ENCODE results near the gene PRKCG.

The PRKCG gene

GRCh38 chr19:53864308-53864836 lies 17.6 kb upstream of the PRKCG start:
- Histone ChIP-seq H3K36me3 (ENCODE audit: insufficient read depth, low read length) (no peaks in the 10 kb centered on the region), H3K27me3 (ENCODE audit: insufficient read depth, low read length, poor library complexity) (no peaks in the 10 kb centered on the region), H3K9me3 (ENCODE audit: insufficient read depth, low read length, severe bottlenecking) (no peaks in the 10 kb centered on the region), H4K20me1 (ENCODE audit: insufficient read depth, low read length) (no peaks in the 10 kb centered on the region), H3K9ac (ENCODE audit: low read depth, low read length) (no peak overlapping the region), H3K79me2 (ENCODE audit: insufficient read depth, low read length) (no peaks in the 10 kb centered on the region), H2AFZ (ENCODE audit: low read depth, low read length) (no peak overlapping the region), H3K27ac (ENCODE audit: low read length) (no peak overlapping the region), H3K4me2 (ENCODE audit: insufficient read depth, low read length) (no peak overlapping the region), H3K4me3 (ENCODE audit: low read depth in 1 of 2, low read length in 2 of 2) (no peak overlapping the region), H3K4me1 (ENCODE audit: insufficient read depth, low read length) (no peaks in the 10 kb centered on the region)
- ATAC-seq (ENCODE audit: insufficient read depth, low read depth) (no peak), DNase-seq (no peak)
- no peak for TF ChIP-seq EZH2 (IDR thresholded peaks at IDR 0.05; ENCODE audit: borderline replicate concordance, low read depth, low read length, severe bottlenecking)
- TF ChIP-seq, protein P1, sequence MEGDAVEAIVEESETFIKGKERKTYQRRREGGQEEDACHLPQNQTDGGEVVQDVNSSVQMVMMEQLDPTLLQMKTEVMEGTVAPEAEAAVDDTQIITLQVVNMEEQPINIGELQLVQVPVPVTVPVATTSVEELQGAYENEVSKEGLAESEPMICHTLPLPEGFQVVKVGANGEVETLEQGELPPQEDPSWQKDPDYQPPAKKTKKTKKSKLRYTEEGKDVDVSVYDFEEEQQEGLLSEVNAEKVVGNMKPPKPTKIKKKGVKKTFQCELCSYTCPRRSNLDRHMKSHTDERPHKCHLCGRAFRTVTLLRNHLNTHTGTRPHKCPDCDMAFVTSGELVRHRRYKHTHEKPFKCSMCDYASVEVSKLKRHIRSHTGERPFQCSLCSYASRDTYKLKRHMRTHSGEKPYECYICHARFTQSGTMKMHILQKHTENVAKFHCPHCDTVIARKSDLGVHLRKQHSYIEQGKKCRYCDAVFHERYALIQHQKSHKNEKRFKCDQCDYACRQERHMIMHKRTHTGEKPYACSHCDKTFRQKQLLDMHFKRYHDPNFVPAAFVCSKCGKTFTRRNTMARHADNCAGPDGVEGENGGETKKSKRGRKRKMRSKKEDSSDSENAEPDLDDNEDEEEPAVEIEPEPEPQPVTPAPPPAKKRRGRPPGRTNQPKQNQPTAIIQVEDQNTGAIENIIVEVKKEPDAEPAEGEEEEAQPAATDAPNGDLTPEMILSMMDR (IDR thresholded peaks at IDR 0.05; ENCODE audit: borderline replicate concordance, extremely low read depth, low read length, poor library complexity, severe bottlenecking) = no peak

DNA sequence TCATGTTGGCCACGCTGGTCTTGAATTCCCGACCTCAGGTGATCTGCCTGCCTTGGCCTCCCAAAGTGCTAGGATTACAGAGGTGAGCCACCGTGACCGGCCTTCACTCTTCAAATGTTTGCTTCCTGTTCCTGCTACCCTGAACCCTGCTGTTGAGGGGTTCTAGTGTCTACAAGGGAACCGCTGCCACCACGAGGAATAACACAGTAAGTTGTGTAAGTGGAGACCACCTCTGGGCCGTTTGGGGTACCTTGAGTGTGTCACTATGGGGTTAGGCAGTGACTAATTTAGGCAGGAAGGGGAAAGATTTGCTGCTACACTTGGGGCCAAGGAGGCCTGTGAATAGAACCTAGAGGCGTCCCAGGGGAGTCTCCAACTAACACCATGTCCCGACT lies 16.5 kb upstream of the PRKCG start:
- H3K4me2 ChIP-seq (ENCODE audit: insufficient read depth, low read length) = no peak overlapping the region
- no peak overlapping the region for H3K9ac ChIP-seq (ENCODE audit: low read depth, low read length)
- no peak overlapping the region for H3K4me3 ChIP-seq (ENCODE audit: low read depth in 1 of 2, low read length in 2 of 2)
- H3K36me3 ChIP-seq (ENCODE audit: insufficient read depth, low read length) = no peaks in the 10 kb centered on the region
- no peaks in the 10 kb centered on the region for H3K27me3 ChIP-seq (ENCODE audit: insufficient read depth, low read length, poor library complexity)
- no peak overlapping the region for H2AFZ ChIP-seq (ENCODE audit: low read depth, low read length)
- no peaks in the 10 kb centered on the region for H3K4me1 ChIP-seq (ENCODE audit: insufficient read depth, low read length)
- no peak for ATAC-seq (ENCODE audit: insufficient read depth, low read depth)
- no peak overlapping the region for H3K27ac ChIP-seq (ENCODE audit: low read length)
- H3K9me3 ChIP-seq (ENCODE audit: insufficient read depth, low read length, severe bottlenecking) = no peaks in the 10 kb centered on the region
- TF ChIP-seq, protein P1 (IDR thresholded peaks at IDR 0.05; ENCODE audit: borderline replicate concordance, extremely low read depth, low read length, poor library complexity, severe bottlenecking) = no peak
- no peak for TF ChIP-seq EZH2 (IDR thresholded peaks at IDR 0.05; ENCODE audit: borderline replicate concordance, low read depth, low read length, severe bottlenecking)
- no peaks in the 10 kb centered on the region for H3K79me2 ChIP-seq (ENCODE audit: insufficient read depth, low read length)
- no peaks in the 10 kb centered on the region; the same call in 1 of the 2 replicates for H4K20me1 ChIP-seq (ENCODE audit: insufficient read depth, low read length)
- DNase-seq = no peak

DNA sequence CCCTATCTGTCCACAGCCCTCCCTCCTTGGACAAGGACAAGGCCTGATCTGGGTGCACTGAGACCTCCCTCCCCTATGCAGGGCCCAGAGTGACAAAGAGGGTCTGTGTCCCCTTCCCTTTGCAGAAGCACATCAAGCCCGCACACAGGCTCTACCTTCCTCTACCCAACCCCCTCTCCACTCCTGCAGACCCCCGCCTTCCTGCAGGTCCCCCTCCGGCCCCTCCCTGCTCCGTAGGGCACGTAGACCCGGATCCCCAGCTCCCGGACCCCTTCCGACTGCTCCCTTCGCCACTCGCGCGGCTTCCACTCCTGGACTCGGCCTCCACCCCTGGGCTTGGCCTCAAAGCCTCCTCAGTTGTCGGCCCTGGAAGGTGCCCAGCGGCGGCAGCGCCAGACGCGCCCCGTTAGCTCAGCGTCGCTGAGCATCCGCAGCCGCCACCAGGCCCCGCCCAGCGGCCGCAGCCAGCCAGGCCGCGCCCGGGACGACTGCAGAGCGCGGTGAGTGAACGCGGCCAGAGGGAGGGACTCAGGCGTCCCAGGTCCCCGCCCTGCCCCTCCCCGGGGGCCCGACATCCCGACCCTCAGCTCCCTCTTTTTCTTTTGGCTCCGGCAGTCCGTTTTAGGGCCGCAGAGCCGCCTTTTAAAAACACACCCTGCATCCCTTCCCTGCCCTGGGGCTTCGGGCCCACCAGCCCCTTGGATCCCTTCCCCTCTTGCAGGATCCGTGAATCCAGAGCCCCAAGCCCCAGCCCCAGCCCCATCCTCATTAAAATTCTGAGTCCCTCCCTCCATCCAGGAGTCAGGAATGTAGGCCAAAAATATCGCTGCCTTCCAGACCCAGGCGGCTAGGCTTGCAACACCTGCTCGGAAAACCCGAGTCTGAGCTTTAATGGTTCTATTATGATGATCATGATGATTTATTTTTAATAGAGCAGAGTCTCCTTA lies 15.8 kb upstream of the PRKCG start:
- Histone ChIP-seq H3K36me3 (ENCODE audit: insufficient read depth, low read length) (no peaks in the 10 kb centered on the region), H4K20me1 (ENCODE audit: insufficient read depth, low read length) (no peaks in the 10 kb centered on the region; the same call in 1 of the 2 replicates), H3K4me1 (ENCODE audit: insufficient read depth, low read length) (no peaks in the 10 kb centered on the region), H3K27me3 (ENCODE audit: insufficient read depth, low read length, poor library complexity) (no peaks in the 10 kb centered on the region), H2AFZ (ENCODE audit: low read depth, low read length) (no peak overlapping the region), H3K79me2 (ENCODE audit: insufficient read depth, low read length) (no peaks in the 10 kb centered on the region), H3K4me2 (ENCODE audit: insufficient read depth, low read length) (no peak overlapping the region), H3K4me3 (ENCODE audit: low read depth in 1 of 2, low read length in 2 of 2) (no peak overlapping the region), H3K27ac (ENCODE audit: low read length) (no peak overlapping the region), H3K9me3 (ENCODE audit: insufficient read depth, low read length, severe bottlenecking) (no peaks in the 10 kb centered on the region), H3K9ac (ENCODE audit: low read depth, low read length) (no peak overlapping the region)
- DNase-seq (no peak), ATAC-seq (ENCODE audit: insufficient read depth, low read depth) (no peak)
- TF ChIP-seq, protein P1 (IDR thresholded peaks at IDR 0.05; ENCODE audit: borderline replicate concordance, extremely low read depth, low read length, poor library complexity, severe bottlenecking) = no peak
- no peak for TF ChIP-seq EZH2 (IDR thresholded peaks at IDR 0.05; ENCODE audit: borderline replicate concordance, low read depth, low read length, severe bottlenecking)
